ENCODE data around the gene SH2D5. TPM values are rescaled to one million over a fixed set of nuclear protein-coding genes. Genes with fewer than 3 reads are reported as not detected.

The SH2D5 gene
- total and polyA plus RNA-seq, 2 donors (not counting 3 experiments of a cell fraction or from before 2014, with no cell fraction given), result 0.23 to 1.0 TPM

DNA sequence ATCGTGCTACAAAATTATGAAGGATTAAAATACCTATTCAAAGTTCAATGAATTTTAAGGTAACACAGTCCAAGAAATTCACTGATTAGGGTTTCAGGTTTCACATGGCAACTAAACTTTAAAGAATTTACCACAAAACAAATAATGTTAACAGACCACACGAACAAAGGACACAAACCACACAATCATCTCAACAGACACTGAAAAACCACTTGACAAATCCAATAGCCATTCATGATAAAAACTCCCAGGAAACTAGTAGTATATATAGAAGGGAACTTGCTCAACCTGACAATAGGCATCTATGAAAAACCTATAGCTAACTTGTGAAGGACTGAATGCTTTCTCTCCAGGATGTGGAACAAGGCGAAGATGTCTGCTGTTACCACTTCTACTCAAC lies 21.1 kb upstream of the SH2D5 start:
- H3K36me3 ChIP-seq (ENCODE audit: control insufficient read depth in 2 of 2, extremely low read depth in 1 of 2, insufficient read depth in 2 of 2, low read length in 2 of 2), result peaks cover 15 to 33% of the 10 kb centered on the region in 2 experiments
- no peak overlapping the region for H3K9ac ChIP-seq (replicated peaks; ENCODE audit: extremely low read depth, insufficient read depth, low read length)
- H3K9me1 ChIP-seq (replicated peaks; ENCODE audit: control insufficient read depth, extremely low read depth, insufficient read depth, low read length), result no peaks in the 10 kb centered on the region
- POLR2A ChIA-PET, result no interaction called here
- TF ChIP-seq POLR2AphosphoS5 (IDR thresholded peaks at IDR 0.05; ENCODE audit: insufficient read depth, low read depth, low read length), result no peak
- no peak for TF ChIP-seq POLR2A (IDR thresholded peaks at IDR 0.05; ENCODE audit: low read depth, low read length)
- no peak for TF ChIP-seq FOS (IDR thresholded peaks at IDR 0.05; ENCODE audit: borderline replicate concordance, insufficient read depth, low read length)
- TF ChIP-seq CTCF (IDR thresholded peaks at IDR 0.05; ENCODE audit: extremely low read depth in 1 of 2, insufficient read depth in 1 of 2, low read depth in 1 of 2, low read length in 2 of 2), result no peak
- TF ChIP-seq EZH2 (IDR thresholded peaks at IDR 0.05; ENCODE audit: borderline replicate concordance, low read depth, low read length, severe bottlenecking), result no peak
- no peak for TF ChIP-seq GATA2 (IDR thresholded peaks at IDR 0.05; ENCODE audit: insufficient read depth, insufficient read length, low read depth, low read length)
- TF ChIP-seq JUN (IDR thresholded peaks at IDR 0.05; ENCODE audit: borderline replicate concordance, insufficient read depth, insufficient read length, low read depth), result no peak
- no peak for TF ChIP-seq MAX (IDR thresholded peaks at IDR 0.05; ENCODE audit: insufficient read depth, insufficient read length)
- TF ChIP-seq MYC (IDR thresholded peaks at IDR 0.05; ENCODE audit: low read depth, low read length), result no peak
- BruUV-seq (replicated peaks), result no TSS peak
- peaks cover 7% of the 10 kb centered on the region for H3K79me2 ChIP-seq (ENCODE audit: control insufficient read depth, insufficient read depth, low read length)
- no peak overlapping the region for H3K4me2 ChIP-seq (ENCODE audit: insufficient read depth, low read length)
- no peak overlapping the region for H3K4me3 ChIP-seq (replicated peaks in 1 of 3; ENCODE audit: insufficient read depth in 1 of 3, low read depth in 1 of 3, low read length in 3 of 3)
- DNase-seq (ENCODE audit: low read depth, low spot score), result no peak
- CTCF ChIA-PET, result no interaction called here
- intact Hi-C loops (cut with micrococcal nuclease), result no loop called here
- FAIRE-seq, result no peak
- no peaks in the 10 kb centered on the region for H4K20me1 ChIP-seq (replicated peaks; ENCODE audit: control insufficient read depth, extremely low read depth, insufficient read depth, low read length)
- H3K9me3 ChIP-seq (replicated peaks; ENCODE audit: control insufficient read depth, insufficient read depth, low read length), result no peaks in the 10 kb centered on the region
- H3K4me1 ChIP-seq (ENCODE audit: control insufficient read depth, extremely low read depth, insufficient read depth, low read length), result no peaks in the 10 kb centered on the region
- H3K27ac ChIP-seq (ENCODE audit: insufficient read depth, low read depth, low read length), result no peak overlapping the region
- dilution Hi-C loops (cut with MboI; ENCODE audit: extremely low pct_ligation_motif_present, low sequenced_read_pairs), result no loop called here
- H2AFZ ChIP-seq (ENCODE audit: low read depth, low read length), result no peak overlapping the region
- no peaks in the 10 kb centered on the region for H3K27me3 ChIP-seq (ENCODE audit: control insufficient read depth in 2 of 2, insufficient read depth in 2 of 2, low read length in 2 of 2)

Data from endothelial cell of umbilical vein (primary cell).